GM21360 (cell line): ENCODE data around the gene LDLRAD4.

Experiments
- ATAC-seq: cut with Tn5 transposase; IDR thresholded peaks from one replicate; pipeline ENCODE4 v1.9.1; 2021; ENCODE audit warnings: mild to moderate bottlenecking, moderate library complexity; ENCODE audit not compliant: unreplicated experiment

LDLRAD4 gene

GRCh38 chr18:13619505-13620205 is 401.1 kb downstream of the LDLRAD4 start:
- no peak for ATAC-seq

GRCh38 chr18:13620206-13620672 is 401.7 kb downstream of the LDLRAD4 start:
- ATAC-seq = no peak

- ATAC-seq = no peak
These were observed 402.4 kb downstream of the LDLRAD4 start for GRCh38 chr18:13620818-13621445.

GRCh38 chr18:13621446-13621849 is 402.9 kb downstream of the LDLRAD4 start:
- no peak for ATAC-seq

GRCh38 chr18:13621886-13622619 is 403.5 kb downstream of the LDLRAD4 start:
- ATAC-seq = no peak

GRCh38 chr18:13622751-13623150 is 404.2 kb downstream of the LDLRAD4 start:
- no peak for ATAC-seq

- no peak for ATAC-seq
These were observed 404.8 kb downstream of the LDLRAD4 start for GRCh38 chr18:13623348-13623747.

GRCh38 chr18:13623871-13624270 is 405.3 kb downstream of the LDLRAD4 start:
- ATAC-seq = no peak

- no peak for ATAC-seq
These were observed 406.1 kb downstream of the LDLRAD4 start for GRCh38 chr18:13624563-13625237.

- ATAC-seq = no peak
These were observed 406.8 kb downstream of the LDLRAD4 start for GRCh38 chr18:13625355-13625754.

GRCh38 chr18:13625843-13626543 is 407.4 kb downstream of the LDLRAD4 start:
- no peak for ATAC-seq

GRCh38 chr18:13626544-13626908 is 408.0 kb downstream of the LDLRAD4 start:
- no peak for ATAC-seq

- ATAC-seq = no peak
These were observed 409.1 kb downstream of the LDLRAD4 start for GRCh38 chr18:13627639-13628038.

GRCh38 chr18:13628211-13628610 is 409.7 kb downstream of the LDLRAD4 start:
- ATAC-seq = no peak

- ATAC-seq = no peak
These were observed 411.5 kb downstream of the LDLRAD4 start for GRCh38 chr18:13629841-13630715.

GRCh38 chr18:13630716-13631268 is 412.2 kb downstream of the LDLRAD4 start:
- ATAC-seq = no peak

- no peak for ATAC-seq
These were observed 415.1 kb downstream of the LDLRAD4 start for GRCh38 chr18:13633700-13634099.

GRCh38 chr18:13635046-13635445 is 416.5 kb downstream of the LDLRAD4 start:
- no peak for ATAC-seq
